Right ventricle myocardium superior (tissue), 1 donor: Measurements from ENCODE around the gene MPL. TPM values are rescaled to one million over a fixed set of nuclear protein-coding genes. Genes with fewer than 3 reads are reported as not detected.

Source experiments
- ATAC-seq: fragments of 200-7000 bp; cut with Tn5 transposase; one replicate; pipeline ENCODE4 v1.9.1; 2020; ENCODE audit warnings: mild to moderate bottlenecking; ENCODE audit not compliant: poor library complexity
- DNase-seq: peaks from one replicate; pipeline ENCODE4 v3.0.0-alpha.2; 2020
- intact Hi-C: fragments of 100-400 bp; cut with DNase I; formaldehyde crosslinking; loops from one replicate; pipeline ENCODE4 v1.11.2; 2022
- total RNA-seq: library from RNA; stranded (reverse); fragmentation: NEBNext Ultra II Directional; extraction: Animal tissue kit (Norgen Biotek cat#: 25700); gene quantifications from one replicate; pipeline ENCODE4 v1.2.1, GENCODE V29; 2021
- donor health status: DM: no; HTN: yes; CAD: no; lungs with severe emphysema.

The MPL gene
- total RNA-seq, 1 donor from 2014 or later = 0.40 TPM

- peak; percentile 4 for ATAC-seq
- no peak for DNase-seq
- intact Hi-C loops = no loop called here
Observed at GRCh38 chr1:43348343-43348808, 10.8 kb downstream of the MPL start.

DNA sequence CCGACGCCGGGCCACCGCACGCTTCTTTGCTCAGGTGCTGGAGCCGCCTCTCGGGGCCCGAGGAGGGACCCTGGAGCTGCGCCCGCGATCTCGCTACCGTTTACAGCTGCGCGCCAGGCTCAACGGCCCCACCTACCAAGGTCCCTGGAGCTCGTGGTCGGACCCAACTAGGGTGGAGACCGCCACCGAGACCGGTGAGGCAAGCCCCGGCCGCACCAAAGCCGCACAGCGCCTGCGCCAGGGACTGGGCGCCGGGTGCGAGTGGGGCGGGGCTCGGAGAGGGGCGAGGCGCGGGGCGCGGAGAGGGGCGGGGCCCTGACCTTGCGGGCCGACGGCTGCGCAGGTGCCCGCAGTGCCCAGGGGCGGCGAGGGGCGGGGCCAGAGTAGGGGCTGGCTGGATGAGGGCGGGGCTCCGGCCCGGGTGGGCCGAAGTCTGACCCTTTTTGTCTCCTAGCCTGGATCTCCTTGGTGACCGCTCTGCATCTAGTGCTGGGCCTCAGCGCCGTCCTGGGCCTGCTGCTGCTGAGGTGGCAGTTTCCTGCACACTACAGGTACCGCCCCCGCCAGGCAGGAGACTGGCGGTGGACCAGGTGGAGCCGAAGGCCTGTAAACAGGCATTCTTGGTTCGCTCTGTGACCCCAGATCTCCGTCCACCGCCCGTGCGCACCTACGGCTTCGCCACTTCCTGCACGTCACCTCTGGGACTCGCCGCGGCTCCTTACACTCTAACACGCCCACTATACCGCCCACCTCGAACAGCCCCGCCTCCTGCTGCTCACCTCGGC, 11.4 kb downstream of the MPL start:
- peak; percentile 91 for ATAC-seq
- DNase-seq = peak; percentile 90
- intact Hi-C loops = no loop called here

GRCh38 chr1:43349594-43350306, 12.1 kb downstream of the MPL start:
- ATAC-seq = peak; percentile 53
- peak; percentile 64 for DNase-seq
- intact Hi-C loops = no loop called here

- DNase-seq = no peak
- intact Hi-C loops = no loop called here
- no peak for ATAC-seq
Observed at GRCh38 chr1:43350976-43351375, 13.4 kb downstream of the MPL start.

DNA sequence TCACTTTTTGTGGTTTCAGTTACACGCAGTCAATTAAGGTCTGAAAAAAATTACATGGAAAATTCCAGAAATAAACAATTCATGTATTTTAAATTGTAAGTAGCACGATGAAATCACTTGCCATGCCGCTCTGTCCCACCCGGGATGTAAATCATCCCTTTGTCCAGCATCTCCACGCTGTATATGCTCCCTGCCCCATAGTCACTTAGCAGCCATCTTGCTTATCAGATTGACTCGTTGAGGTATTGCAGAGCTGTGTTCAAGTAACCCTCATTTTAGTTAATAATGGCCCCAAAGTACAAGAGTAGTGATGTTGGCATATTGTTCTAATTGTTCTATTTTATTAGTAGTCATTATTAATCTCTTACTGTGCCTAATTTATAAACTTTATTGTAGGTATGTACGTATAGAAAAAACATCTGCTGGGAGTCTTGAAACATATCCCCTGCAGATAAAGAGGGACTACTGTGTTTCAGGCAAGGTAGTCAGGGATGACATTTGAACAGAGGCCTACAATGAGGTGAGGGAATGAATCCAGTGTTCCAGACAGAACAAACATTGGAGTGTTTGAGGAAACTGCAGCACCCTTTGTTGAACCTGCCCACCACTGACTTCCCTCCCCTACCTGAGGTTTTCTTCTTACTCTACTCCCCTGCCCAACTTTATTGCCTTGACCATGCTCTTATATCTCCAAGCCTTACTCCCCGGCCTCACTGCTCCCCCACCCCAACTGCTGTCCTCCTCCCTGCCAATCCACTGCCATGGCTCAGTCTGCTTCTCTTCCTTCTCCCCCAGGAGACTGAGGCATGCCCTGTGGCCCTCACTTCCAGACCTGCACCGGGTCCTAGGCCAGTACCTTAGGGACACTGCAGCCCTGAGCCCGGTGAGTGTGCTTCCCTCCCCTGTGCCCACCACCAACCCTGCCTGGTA, 14.1 kb downstream of the MPL start:
- DNase-seq (no peak), ATAC-seq (no peak)
- intact Hi-C loops = no loop called here

DNA sequence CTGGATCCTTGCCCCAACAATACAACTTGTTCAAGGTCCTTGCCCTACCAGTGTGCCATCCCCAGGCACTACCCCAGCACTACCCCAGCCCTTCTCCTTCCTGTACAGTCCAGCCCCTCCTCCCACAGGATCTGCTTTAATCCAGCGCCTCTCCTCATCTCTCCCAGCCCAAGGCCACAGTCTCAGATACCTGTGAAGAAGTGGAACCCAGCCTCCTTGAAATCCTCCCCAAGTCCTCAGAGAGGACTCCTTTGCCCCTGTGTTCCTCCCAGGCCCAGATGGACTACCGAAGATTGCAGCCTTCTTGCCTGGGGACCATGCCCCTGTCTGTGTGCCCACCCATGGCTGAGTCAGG, 14.7 kb downstream of the MPL start:
- intact Hi-C loops = no loop called here
- no peak for DNase-seq
- ATAC-seq = no peak

DNA sequence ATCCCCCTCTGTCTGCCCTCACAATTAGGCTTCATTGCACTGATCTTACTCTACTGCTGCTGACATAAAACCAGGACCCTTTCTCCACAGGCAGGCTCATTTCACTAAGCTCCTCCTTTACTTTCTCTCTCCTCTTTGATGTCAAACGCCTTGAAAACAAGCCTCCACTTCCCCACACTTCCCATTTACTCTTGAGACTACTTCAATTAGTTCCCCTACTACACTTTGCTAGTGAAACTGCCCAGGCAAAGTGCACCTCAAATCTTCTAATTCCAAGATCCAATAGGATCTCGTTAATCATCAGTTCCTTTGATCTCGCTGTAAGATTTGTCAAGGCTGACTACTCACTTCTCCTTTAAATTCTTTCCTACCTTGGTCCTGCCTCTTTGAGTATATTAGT, 15.3 kb downstream of the MPL start:
- intact Hi-C loops = no loop called here
- no peak for DNase-seq
- ATAC-seq = no peak

DNA sequence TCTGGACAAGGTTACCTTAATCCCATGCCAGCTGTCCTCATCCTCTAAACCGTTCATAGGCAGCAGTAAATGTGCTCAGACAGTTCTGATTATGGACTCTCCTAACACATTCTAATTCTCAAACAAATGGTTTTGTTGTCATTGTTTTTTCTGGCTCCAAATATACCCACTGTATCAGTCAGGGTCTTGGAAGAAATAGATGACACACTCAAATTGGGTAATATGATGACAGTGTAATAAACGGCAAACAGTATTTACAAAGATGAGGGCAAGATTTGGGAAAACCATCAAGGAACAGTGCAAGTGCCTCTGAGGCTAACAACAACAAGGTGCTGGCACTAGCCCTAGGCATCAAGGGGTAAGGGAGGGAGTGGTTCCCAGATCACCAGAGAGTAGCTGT, 16.9 kb downstream of the MPL start:
- no peak for ATAC-seq
- intact Hi-C loops = no loop called here

DNA sequence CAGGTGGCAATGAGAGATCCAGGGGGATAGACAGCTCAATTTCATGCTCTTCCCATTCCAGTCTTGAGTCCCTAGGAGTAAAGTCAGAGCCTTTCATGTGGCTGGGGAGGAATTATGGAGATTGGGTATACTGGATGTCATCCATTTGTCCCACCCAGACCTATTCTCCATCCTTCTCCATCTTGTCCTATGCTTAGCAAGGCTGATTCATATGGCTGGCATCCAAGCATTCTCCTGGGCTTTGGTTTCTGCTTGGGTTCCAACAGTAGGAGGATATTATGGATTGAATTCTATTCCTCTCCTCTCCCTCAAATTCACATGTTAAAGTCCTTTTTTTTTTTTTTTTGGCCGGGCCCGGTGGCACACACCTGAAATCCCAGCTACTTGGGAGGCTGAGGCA, 17.3 kb downstream of the MPL start:
- DNase-seq = no peak

More for the DNA sequence above, 16.9 kb downstream of the MPL start:
- no peak for DNase-seq

GRCh38 chr1:43357251-43357650, 19.6 kb downstream of the MPL start:
- intact Hi-C loops = no loop called here
- DNase-seq (no peak), ATAC-seq (no peak)

More for the DNA sequence above, 17.3 kb downstream of the MPL start:
- intact Hi-C loops = no loop called here
- no peak for ATAC-seq

DNA sequence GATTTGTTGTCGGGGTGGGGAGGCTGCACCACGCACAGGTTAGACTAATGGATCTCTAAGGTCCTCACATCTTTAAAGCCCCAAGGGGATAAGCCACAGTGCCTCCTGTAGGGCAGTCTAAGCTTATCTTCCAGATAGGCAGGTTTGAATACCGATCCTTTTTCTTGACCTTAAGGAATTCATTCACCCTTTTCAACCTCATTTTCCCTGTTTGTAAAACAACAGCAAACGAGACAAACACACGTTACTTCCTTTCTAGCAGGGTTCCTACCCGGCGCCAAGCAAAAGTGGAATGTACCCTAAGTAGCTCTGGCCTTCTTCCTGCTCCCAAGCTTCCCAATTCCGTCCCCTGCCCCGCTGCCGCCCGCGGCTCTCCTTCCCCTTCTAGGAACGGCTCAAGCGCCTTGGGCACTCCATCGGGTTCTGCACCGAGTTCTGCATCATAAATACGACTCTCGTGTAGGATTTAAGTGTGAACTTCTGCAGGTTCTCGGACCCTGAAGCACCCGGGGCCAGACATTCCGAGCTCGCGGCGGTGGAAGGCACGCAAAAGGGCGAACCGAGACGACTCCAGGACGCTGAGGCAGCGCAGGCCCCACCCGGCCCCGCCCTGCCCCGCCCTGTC, 20.6 kb downstream of the MPL start:
- DNase-seq (no peak), ATAC-seq (peak; percentile 55)
- intact Hi-C loops = no loop called here

- peak; percentile 98 for ATAC-seq
- intact Hi-C loops = no loop called here
- DNase-seq = peak; percentile 100
Observed at GRCh38 chr1:43358746-43359693, 21.4 kb downstream of the MPL start, which contains the start of gene CDC20. TSS of gene CDC20 (plus strand) at chr1:43358981. CDS start at chr1:43359216, 235 bp downstream.

DNA sequence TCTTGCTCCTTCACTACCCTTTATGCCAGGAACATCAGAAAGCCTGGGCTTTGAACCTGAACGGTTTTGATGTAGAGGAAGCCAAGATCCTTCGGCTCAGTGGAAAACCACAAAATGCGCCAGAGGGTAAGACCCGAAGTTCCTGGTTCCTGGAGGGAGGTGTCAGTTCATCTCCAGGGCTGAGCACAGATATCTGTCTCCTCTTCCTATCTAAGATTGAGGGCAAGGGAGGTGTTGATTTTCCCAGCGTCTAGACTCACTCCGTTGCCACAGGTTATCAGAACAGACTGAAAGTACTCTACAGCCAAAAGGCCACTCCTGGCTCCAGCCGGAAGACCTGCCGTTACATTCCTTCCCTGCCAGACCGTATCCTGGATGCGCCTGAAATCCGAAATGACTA, 22.1 kb downstream of the MPL start:
- intact Hi-C loops = no loop called here
- DNase-seq (no peak), ATAC-seq (no peak)

GRCh38 chr1:43360616-43361015, 23.0 kb downstream of the MPL start:
- intact Hi-C loops = no loop called here
- no peak for DNase-seq

DNA sequence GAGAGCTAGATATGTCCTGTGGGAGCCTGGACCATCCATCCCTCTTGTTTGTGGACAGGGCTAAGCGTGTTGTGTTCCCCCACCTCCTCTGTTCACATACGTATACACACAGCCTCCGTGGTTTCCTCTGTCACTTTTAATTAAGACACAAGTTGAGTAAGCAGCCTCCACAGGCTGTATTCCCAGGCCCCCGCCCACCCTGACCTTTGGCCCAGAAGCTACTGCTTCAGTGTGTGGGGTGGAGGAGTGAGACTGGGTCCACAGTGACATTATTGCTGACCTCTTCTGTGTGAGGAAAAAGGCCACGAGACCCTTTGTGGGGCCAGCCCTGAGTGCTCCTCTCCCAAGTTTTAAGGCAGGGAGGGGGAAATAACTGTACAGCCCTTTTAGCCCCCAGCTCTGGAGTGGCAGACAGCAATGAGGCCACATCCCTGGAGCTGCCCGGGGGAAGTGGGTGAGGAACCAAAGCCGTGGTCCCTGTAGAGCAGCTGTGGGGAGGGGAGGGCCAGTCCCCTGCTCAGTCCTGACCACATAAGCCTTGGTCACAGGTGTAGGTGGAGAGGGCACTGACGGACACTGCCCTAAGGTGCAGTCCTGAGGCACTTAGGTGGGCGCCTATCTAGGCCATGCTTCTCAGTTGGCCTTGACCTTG, 25.8 kb downstream of the MPL start:
- ATAC-seq (no peak), DNase-seq (no peak)
- intact Hi-C loops = no loop called here

More at GRCh38 chr1:43360616-43361015, 23.0 kb downstream of the MPL start:
- ATAC-seq = no peak

DNA sequence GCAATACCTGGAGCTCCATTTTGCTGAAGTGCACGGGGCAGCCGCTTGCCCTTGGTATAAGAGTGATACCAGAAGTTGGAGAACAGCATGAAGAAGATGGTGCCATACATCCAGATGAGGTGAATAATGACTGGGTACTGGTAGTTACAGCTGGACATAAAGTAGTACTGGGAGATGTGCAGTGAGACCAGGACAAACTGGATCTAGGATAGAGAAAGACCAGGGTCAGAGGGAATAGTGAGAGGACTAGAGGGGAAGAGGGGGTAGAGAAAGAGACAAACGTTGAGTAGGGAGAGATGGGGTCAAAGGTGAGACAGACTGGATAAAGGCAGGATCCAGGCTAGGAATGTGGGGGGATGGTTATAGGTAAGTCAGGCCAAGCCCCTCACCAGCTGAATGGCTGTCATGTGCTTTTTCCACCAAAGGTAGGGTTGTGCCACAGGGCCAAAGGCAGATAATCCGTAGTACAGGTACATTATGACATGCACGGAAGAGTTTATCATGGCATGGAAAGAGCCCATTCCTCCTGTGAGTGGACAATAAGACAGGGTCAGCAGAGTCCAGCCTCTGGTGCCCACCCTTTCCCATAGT, 26.4 kb downstream of the MPL start:
- ATAC-seq = no peak
- no peak for DNase-seq
- intact Hi-C loops = no loop called here

DNA sequence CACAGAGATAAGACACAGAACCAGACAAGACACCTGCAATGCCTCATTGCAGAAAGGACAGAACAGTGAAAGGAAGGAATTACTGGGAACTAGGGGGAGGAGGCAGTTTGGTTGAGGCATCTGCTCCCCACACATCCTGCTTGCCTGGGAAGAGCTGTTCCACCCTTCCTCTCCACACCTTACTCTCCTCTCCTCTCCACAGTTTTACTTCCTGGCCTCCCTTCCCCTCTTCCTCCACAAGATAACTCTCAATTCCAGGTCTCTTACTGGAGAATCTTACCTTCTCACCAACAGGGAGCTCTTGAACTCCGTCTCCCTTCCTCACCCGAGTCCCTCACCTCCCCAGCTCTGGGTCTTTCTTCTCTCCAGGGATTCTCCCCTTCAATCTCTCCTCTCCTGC, 28.1 kb downstream of the MPL start:
- no peak for DNase-seq
- intact Hi-C loops = loop anchor here (5.0 kb wide), 1 partner anchor 128 kb away; no protein-coding TSS in a partner anchor
- ATAC-seq = no peak
